GM12892 (cell line): ENCODE measurements around the gene GIPC1.
"Not testable (repeated sequence)": the region's sequence is repeated elsewhere in the genome, so short reads cannot be mapped to it uniquely, and the experiment has no call there.

Experiments used
- POLR2A ChIP-seq: IDR thresholded peaks from 2 replicates; pipeline ENCODE4 v1.6.1; 2011; ENCODE audit warnings: low read depth, low read length, control low read depth
- TAF1 ChIP-seq: IDR thresholded peaks from 2 replicates; pipeline ENCODE4 v1.6.1; 2011; ENCODE audit warnings: low read depth, mild to moderate bottlenecking, control low read depth, low read length, borderline replicate concordance

- TF ChIP-seq TAF1, POLR2A: not testable (repeated sequence)
Measured at GRCh38 chr19:14462401-14462800, 33.5 kb downstream of the GIPC1 start.
